ENCODE measurements around the gene TNK1. TPM values are rescaled to one million over a fixed set of nuclear protein-coding genes. Genes with fewer than 3 reads are reported as not detected.
"Not testable (repeated sequence)": the region's sequence is repeated elsewhere in the genome, so short reads cannot be mapped to it uniquely, and the experiment has no call there.

Gene TNK1
- polyA plus RNA-seq, 3 donors, result 5.1 to 9.0 (median 6.0) TPM

GRCh38 chr17:7352503-7352889, 28.4 kb upstream of the TNK1 start:
- DNase-seq (ENCODE audit: extremely low read depth in 1 of 11, low read depth in 9 of 11, low spot score in 4 of 11), result no peak

DNA sequence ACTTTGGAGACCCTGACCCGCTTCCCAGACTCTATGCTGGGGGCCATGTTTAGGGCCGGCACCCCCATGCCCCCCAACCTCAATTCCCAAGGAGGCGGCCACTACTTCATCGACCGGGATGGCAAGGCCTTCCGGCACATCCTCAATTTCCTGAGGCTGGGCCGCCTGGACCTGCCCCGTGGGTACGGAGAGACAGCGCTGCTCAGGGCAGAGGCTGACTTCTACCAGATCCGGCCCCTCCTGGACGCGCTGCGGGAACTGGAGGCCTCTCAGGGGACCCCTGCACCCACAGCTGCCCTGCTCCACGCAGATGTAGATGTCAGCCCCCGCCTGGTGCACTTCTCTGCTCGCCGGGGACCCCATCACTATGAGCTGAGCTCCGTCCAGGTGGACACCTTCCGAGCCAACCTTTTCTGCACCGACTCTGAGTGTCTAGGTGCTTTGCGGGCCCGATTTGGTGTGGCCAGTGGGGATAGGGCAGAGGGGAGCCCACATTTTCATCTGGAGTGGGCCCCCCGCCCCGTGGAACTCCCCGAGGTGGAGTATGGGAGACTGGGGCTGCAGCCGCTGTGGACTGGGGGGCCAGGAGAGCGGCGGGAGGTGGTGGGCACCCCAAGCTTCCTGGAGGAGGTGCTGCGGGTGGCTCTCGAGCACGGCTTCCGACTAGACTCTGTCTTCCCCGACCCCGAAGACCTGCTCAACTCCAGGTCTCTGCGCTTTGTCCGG, 27.8 kb upstream of the TNK1 start:
- DNase-seq (ENCODE audit: extremely low read depth in 1 of 11, low read depth in 9 of 11, low spot score in 4 of 11), result no peak

- peak in 1 of 11 donors; percentile 23 for DNase-seq (ENCODE audit: extremely low read depth in 1 of 11, low read depth in 9 of 11, low spot score in 4 of 11)
Measured at GRCh38 chr17:7354262-7354843, 26.5 kb upstream of the TNK1 start.

DNA sequence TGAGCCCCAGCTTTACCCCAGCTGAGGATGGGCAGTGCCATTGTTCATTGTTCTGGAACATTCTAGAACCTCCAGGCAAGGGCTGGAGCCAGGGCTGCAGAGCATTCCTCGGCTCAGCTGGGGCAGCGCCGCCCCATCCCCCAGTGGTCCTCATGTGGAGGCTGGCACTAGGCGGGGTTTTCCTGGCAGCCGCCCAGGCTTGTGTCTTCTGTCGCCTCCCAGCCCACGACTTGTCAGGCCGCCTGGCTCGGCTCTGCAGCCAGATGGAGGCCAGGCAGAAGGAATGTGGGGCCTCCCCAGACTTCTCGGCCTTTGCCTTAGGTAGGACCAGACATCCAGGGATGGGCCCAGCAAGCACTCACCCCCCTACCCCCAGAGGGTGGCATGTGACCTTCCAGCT, 25.8 kb upstream of the TNK1 start, which contains the start of gene TMEM95:
Gene TMEM95 (plus strand): TSS at position 104 of the 400 bp plus-strand sequence. CDS start 49 bp downstream, at position 153.
- no peak for DNase-seq (ENCODE audit: extremely low read depth in 1 of 11, low read depth in 9 of 11, low spot score in 4 of 11)

DNA sequence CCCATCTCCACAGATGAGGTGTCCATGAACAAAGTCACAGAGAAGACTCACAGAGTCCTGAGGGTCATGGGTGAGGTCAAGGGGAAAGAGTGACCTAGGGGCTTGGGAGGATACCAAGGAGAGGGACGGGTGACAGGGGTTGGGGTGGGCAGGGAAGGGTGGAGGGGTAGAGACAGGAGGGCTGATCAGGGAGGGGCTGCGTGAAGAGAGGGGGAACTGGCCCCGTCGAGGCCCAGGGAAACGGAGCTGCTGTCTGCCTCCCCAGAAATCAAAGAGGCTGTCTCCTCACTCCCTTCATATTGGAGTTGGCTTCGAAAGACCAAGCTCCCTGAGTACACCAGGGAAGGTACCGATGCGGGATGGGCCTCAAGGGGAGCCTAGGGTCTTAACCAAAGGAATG, 25.3 kb upstream of the TNK1 start:
- DNase-seq (ENCODE audit: extremely low read depth in 1 of 11, low read depth in 9 of 11, low spot score in 4 of 11), result no peak

DNA sequence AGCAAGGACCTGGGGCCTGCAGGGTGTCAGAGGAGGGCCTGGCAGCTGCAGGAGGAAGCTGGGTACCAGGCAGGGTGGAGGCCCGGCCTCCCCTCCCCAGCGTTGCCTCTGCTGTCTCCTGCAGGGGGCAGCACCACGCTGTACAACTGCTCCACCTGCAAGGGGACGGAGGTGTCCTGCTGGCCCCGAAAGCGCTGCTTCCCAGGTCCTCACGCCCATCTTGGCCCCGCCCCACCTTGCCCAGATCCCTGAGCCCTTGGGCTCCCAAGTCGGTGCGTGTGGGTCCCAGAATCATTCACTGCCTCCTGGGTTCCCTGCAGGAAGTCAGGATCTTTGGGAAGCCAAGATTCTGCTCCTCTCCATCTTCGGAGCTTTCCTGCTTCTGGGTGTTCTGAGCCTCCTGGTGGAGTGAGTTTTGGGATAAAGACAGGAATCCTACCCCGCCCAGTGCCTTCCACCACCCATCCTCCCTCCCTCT, 24.8 kb upstream of the TNK1 start:
- DNase-seq (ENCODE audit: extremely low read depth in 1 of 11, low read depth in 9 of 11, low spot score in 4 of 11), result peak in 7 of 11 donors; percentile 49 to 67 (median 59)

GRCh38 chr17:7356756-7357155, 24.1 kb upstream of the TNK1 start:
- no peak for DNase-seq (ENCODE audit: extremely low read depth in 1 of 11, low read depth in 9 of 11, low spot score in 4 of 11)

GRCh38 chr17:7357381-7357780, 23.5 kb upstream of the TNK1 start:
- no peak for DNase-seq (ENCODE audit: extremely low read depth in 1 of 11, low read depth in 9 of 11, low spot score in 4 of 11)

- no peak for DNase-seq (ENCODE audit: extremely low read depth in 1 of 11, low read depth in 9 of 11, low spot score in 4 of 11)
Measured at GRCh38 chr17:7361906-7362305, 19.0 kb upstream of the TNK1 start.

- DNase-seq (ENCODE audit: extremely low read depth in 1 of 11, low read depth in 9 of 11, low spot score in 4 of 11), result no peak
Measured at GRCh38 chr17:7363311-7363710, 17.6 kb upstream of the TNK1 start.

DNA sequence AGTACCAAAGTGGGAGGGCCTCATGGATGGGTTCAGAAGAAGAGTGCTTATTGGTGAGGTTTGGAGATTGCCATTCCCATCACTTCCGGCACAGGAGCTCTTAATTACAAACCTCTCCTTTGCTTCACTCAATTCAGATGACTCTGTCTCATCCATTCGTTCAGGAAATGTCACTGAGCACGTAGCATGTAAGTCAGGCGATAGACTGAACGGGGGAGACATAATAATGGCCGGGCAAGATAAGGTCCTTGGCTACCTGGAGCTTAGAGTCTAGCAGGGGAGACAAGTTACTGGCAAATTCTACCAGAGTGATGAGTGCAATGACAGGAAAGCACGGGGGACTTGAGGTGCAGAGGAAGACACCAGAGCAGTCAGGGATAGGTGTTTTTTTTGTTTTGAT, 14.9 kb upstream of the TNK1 start:
- DNase-seq (ENCODE audit: extremely low read depth in 1 of 11, low read depth in 9 of 11, low spot score in 4 of 11), result not testable (repeated sequence)

- DNase-seq (ENCODE audit: extremely low read depth in 1 of 11, low read depth in 9 of 11, low spot score in 4 of 11), result no peak
Measured at GRCh38 chr17:7367083-7367482, 13.8 kb upstream of the TNK1 start.

DNA sequence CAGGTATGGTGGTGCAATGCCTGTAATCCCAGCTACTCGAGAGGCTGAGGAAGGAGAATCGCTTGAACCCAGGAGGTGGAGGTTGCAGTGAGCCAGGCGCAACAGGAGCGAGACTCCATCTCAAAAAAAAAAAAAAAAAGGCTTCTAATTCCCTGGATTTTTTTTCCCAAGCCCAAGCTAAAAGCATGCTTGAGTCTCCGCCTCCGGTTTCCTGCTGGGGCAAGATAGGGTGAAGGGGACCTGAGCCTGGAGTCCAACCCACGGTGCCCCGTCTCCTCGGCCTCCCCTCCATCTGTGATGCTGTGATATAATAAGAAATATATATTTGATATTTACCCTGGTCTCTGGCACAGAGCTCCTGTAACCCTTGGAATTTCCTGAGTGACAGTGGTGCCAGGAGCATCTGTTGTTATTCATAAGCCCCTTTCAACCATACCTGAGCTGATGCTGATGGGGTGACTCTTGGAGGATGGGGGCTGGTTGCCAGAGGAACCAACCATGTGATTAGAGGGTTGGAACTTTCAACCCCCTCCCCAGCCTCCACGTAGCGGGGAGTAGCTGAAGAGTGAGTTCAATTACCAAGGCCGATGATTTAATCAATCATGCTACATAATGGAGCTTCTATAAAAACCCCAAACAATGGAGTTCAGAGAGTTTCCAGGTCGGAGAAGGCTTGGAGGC, 12.8 kb upstream of the TNK1 start:
- DNase-seq (ENCODE audit: extremely low read depth in 1 of 11, low read depth in 9 of 11, low spot score in 4 of 11), result no peak

- DNase-seq (ENCODE audit: extremely low read depth in 1 of 11, low read depth in 9 of 11, low spot score in 4 of 11), result not testable (repeated sequence)
Measured at GRCh38 chr17:7368599-7368994, 12.3 kb upstream of the TNK1 start.

- DNase-seq (ENCODE audit: extremely low read depth in 1 of 11, low read depth in 9 of 11, low spot score in 4 of 11), result no peak
Measured at GRCh38 chr17:7369825-7370224, 11.1 kb upstream of the TNK1 start.

GRCh38 chr17:7370853-7371252, 10.0 kb upstream of the TNK1 start:
- DNase-seq (ENCODE audit: extremely low read depth in 1 of 11, low read depth in 9 of 11, low spot score in 4 of 11), result no peak

DNA sequence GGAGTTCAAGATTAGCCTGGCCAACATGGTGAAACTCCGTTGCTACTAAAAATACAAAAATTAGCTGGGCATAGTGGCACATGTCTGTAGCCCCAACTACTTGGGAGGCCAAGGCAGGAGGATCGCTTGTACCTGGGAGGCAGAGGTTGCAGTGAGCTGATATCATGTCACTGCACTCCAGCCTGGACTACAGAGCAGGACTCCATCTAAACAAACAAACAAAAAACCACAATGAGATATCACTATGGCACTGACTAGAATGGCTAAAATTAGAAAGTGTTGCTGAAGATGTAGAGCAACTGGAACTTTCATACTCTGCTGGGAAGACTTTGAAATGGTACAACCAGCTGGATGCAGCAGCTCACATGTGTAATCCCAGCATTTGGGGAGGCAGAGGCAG, 6.5 kb upstream of the TNK1 start:
- DNase-seq (ENCODE audit: extremely low read depth in 1 of 11, low read depth in 9 of 11, low spot score in 4 of 11), result no peak

DNA sequence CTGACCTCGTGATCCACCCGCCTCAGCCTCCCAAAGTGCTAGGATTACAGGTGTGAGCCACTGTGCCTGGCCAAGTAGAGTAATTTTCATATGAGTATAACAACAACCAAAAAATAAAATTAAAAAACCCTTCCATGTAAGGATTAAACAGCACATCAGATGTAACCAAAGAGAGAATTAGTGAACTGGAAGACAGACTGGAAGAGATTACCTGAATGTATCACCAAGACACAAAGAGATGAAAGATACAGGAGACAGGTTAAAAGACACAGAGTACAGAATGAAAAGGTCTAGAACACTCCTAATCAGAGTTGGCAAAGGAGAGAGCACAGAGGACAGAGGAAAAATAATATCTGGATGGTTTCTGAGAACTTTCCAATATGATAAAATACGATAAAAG, 1.8 kb upstream of the TNK1 start:
- no peak for DNase-seq (ENCODE audit: extremely low read depth in 1 of 11, low read depth in 9 of 11, low spot score in 4 of 11)

DNA sequence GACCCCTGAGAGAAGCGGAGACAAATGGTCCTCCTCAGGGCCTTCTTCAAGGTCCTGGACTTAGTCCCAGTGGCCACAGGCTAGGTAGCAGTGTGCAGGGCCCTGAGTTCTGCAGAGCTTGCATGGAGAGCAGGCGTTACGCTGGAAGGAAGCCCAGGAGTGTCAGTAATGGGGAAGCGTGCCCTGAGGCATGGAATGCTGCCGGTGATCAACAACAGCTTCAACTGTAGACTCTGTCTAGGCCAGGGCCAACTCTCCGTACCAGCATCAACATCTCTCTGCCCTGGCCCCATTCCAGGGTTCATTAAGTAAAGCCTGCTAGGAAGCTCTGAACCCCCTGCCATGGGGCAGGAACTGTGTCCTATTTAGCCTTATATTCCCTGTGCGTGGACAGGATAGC, 568 bp upstream of the TNK1 start:
- no peak for DNase-seq (ENCODE audit: extremely low read depth in 1 of 11, low read depth in 9 of 11, low spot score in 4 of 11)

DNA sequence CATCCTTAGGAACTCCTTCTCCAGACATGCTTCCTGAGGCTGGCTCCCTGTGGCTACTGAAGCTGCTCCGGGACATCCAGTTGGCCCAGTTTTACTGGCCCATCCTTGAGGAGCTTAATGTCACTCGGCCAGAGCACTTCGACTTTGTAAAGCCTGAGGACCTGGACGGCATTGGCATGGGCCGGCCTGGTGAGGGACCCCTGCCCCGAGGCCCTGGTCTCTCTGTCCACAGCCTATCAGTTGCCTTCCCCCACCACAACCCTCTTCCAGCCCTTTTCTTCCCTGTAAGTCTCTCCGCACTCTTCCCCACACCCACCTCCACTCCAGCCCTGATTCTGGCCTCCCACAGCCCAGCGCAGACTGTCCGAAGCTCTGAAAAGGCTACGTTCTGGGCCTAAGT, 2.0 kb downstream of the TNK1 start:
- no peak for DNase-seq (ENCODE audit: extremely low read depth in 1 of 11, low read depth in 9 of 11, low spot score in 4 of 11)

Measured in renal cortex interstitium (tissue), 11 donors.